ENCODE measurements around the gene DNAJC21. TPM values are rescaled to one million over a fixed set of nuclear protein-coding genes. Genes with fewer than 3 reads are reported as not detected.

Gene DNAJC21
- 39.7 TPM for polyA plus RNA-seq (2013, experiment 1 of 2)
- 39.9 TPM for polyA plus RNA-seq (2013, experiment 2 of 2)

DNA sequence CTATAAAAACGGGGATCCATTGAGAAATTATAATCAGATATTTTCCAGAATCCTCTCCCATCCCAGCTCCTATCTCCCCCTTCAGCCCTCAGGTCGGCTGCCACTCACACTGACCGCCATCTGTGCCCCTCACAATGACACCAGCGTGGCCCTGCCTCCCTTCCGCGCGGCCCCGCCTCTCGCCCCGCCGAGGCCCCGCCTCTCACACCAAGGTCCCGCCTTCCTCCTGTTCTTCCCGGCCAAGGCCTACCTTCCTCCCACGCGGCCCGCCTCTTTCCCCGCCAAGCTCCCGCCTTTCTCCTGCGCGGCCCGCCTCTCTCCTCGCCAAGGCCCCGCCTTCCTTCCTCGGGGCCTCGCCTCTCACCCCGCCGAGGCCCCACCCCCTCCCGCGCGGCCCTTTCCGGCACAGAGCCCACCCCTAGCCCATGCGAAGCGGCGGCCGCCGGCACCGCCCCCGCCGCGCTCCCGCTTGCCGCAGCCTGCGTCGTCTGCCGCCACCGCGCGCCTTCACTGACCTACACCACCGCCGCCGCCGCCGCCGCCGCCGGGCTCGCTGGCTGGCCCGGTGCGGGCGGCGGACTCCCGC lies at the start of gene DNAJC21:
Gene DNAJC21, plus strand, starts transcription at position 426 of the 586 bp plus-strand sequence. CDS start 261 bp downstream, outside the sequence.
- Histone ChIP-seq H3K4ac (ENCODE audit: low read length) (no peak within 1 kb of the TSS), H3K23ac (ENCODE audit: low read depth, low read length, poor library complexity) (peak within 1 kb of the TSS; percentile 88), H2AFZ (ENCODE audit: low read length) (peak within 1 kb of the TSS; percentile 96), H3K14ac (ENCODE audit: low read length) (no peak within 1 kb of the TSS), H3K9ac (ENCODE audit: low read depth, low read length, poor library complexity) (peak within 1 kb of the TSS; percentile 93), H3K79me1 (ENCODE audit: low read depth, low read length) (peaks cover 2% of the 10 kb centered on the region), H2AK5ac (ENCODE audit: low read depth, low read length) (no peak within 1 kb of the TSS), H3K4me3 (ENCODE audit: low read length in 2 of 2) (peak within 1 kb of the TSS; percentile 90 to 94), H2BK5ac (ENCODE audit: low read length) (peak within 1 kb of the TSS; percentile 73), H2BK120ac (ENCODE audit: low read depth, low read length) (no peak within 1 kb of the TSS), H3K9me3 (replicated peaks in 1 of 2; ENCODE audit: control insufficient read depth in 2 of 2, insufficient read depth in 1 of 2, low read depth in 1 of 2, low read length in 2 of 2) (no peaks in the 10 kb centered on the region), H3K18ac (ENCODE audit: low read length) (peak within 1 kb of the TSS; percentile 92), H2BK15ac (ENCODE audit: low read length) (no peak within 1 kb of the TSS), H3K4me1 (ENCODE audit: control insufficient read depth in 2 of 2, insufficient read depth in 1 of 2, low read depth in 1 of 2, low read length in 2 of 2) (peaks cover 3 to 8% of the 10 kb centered on the region in 2 donors), H2BK12ac (ENCODE audit: low read length) (no peak within 1 kb of the TSS), H4K8ac (ENCODE audit: low read depth, low read length) (no peak within 1 kb of the TSS), H3K27me3 (ENCODE audit: control insufficient read depth in 3 of 3, insufficient read depth in 3 of 3, low read depth in 1 of 3, low read length in 3 of 3) (no peaks in the 10 kb centered on the region), H3K4me2 (ENCODE audit: insufficient read depth, low read length, poor library complexity, severe bottlenecking) (peak within 1 kb of the TSS; percentile 64), H3K27ac (replicated peaks; ENCODE audit: low read length) (peak within 1 kb of the TSS; percentile 79), H3K36me3 (replicated peaks in 1 of 2; ENCODE audit: control insufficient read depth in 2 of 2, insufficient read depth in 2 of 2, low read length in 2 of 2) (peaks cover 5 to 55% of the 10 kb centered on the region in 2 donors), H4K91ac (ENCODE audit: low read depth, low read length, poor library complexity) (no peak within 1 kb of the TSS)
- DNase-seq (ENCODE audit: low spot score): peak; percentile 97
- no CpG with 5 or more reads among the region's 63 CpGs for WGBS, 2 donors (ENCODE audit: extremely low coverage in 2 of 2, insufficient read length in 2 of 2, insufficient replicate concordance in 1 of 2)

DNA sequence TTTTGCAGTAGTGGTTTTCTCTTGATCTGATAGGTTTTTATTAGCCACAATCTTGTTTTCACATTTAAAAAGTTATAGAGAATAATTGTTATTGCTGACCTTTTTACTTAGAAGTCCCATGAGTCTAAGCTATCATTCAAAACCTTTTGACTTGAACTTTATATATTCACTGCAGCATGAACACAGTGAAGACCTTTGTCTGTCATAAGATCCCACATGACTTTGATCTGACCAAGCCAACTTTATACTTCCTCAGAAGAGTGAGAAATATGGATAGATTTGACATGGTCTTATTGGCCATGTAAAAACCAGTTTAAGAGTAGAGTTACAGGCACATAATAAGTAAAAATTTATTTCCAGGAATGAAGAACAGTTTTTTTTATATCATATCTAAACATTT lies 48.1 kb upstream of the DNAJC21 start:
- no peaks in the 10 kb centered on the region for H3K27me3 ChIP-seq (ENCODE audit: control insufficient read depth in 3 of 3, insufficient read depth in 3 of 3, low read depth in 1 of 3, low read length in 3 of 3)
- no peak overlapping the region for H3K23ac ChIP-seq (ENCODE audit: low read depth, low read length, poor library complexity)
- H3K79me1 ChIP-seq (ENCODE audit: low read depth, low read length): no peaks in the 10 kb centered on the region
- no peak overlapping the region for H3K18ac ChIP-seq (ENCODE audit: low read length)
- H2BK15ac ChIP-seq (ENCODE audit: low read length): no peak overlapping the region
- H2BK12ac ChIP-seq (ENCODE audit: low read length): no peak overlapping the region
- H3K4me3 ChIP-seq (ENCODE audit: low read length in 2 of 2): no peak overlapping the region
- H3K4me2 ChIP-seq (ENCODE audit: insufficient read depth, low read length, poor library complexity, severe bottlenecking): no peak overlapping the region
- no peaks in the 10 kb centered on the region for H3K36me3 ChIP-seq (replicated peaks in 1 of 2; ENCODE audit: control insufficient read depth in 2 of 2, insufficient read depth in 2 of 2, low read length in 2 of 2)
- H3K27ac ChIP-seq (replicated peaks; ENCODE audit: low read length): no peak overlapping the region
- H2BK5ac ChIP-seq (ENCODE audit: low read length): no peak overlapping the region
- H3K9me3 ChIP-seq (replicated peaks in 1 of 2; ENCODE audit: control insufficient read depth in 2 of 2, insufficient read depth in 1 of 2, low read depth in 1 of 2, low read length in 2 of 2): no peaks in the 10 kb centered on the region
- no peak for DNase-seq (ENCODE audit: low spot score)
- H3K9ac ChIP-seq (ENCODE audit: low read depth, low read length, poor library complexity): no peak overlapping the region
- H4K91ac ChIP-seq (ENCODE audit: low read depth, low read length, poor library complexity): no peak overlapping the region
- no peak overlapping the region for H2BK120ac ChIP-seq (ENCODE audit: low read depth, low read length)
- no peak overlapping the region for H2AFZ ChIP-seq (ENCODE audit: low read length)
- no peak overlapping the region for H3K14ac ChIP-seq (ENCODE audit: low read length)
- H2AK5ac ChIP-seq (ENCODE audit: low read depth, low read length): no peak overlapping the region
- no peak overlapping the region for H4K8ac ChIP-seq (ENCODE audit: low read depth, low read length)
- no peak overlapping the region for H3K4ac ChIP-seq (ENCODE audit: low read length)
- no peaks in the 10 kb centered on the region for H3K4me1 ChIP-seq (ENCODE audit: control insufficient read depth in 2 of 2, insufficient read depth in 1 of 2, low read depth in 1 of 2, low read length in 2 of 2)

DNA sequence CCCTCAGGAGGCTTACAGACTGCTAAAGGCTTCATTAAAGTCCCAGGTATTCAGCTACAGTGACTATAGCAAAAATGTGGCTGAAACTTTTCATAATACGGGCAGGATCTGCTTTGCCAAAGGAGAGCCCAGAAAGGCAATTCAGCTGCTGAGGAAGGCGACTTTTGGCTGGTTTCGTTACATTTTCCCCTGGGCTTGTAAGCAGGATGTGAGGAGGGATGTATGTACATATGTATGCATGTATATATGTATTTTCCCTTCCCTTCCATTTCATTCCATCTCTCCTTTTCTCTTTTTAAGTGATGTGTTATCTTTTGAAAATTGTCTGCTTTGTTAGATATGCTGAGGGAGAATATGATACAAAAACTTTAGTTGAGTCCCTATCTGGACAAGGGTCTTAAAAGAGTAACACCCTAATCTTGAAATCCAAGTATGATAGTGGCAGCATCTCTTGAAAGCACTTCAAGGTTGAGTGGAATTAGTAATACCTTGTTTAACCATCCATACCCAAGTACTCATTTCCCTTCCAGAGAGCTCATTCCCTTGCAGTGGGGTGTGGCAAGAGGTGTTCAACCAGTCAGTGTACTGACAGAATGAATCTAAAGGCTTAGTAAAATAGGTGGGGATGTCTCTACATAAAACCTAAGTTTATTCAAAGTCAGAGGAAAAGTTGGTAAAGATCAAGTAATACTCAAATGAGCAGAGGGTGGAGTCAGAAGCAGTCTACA lies 42.8 kb upstream of the DNAJC21 start:
- no peak overlapping the region for H2BK120ac ChIP-seq (ENCODE audit: low read depth, low read length)
- H3K27ac ChIP-seq (replicated peaks; ENCODE audit: low read length): no peak overlapping the region
- H2BK15ac ChIP-seq (ENCODE audit: low read length): no peak overlapping the region
- no peak overlapping the region for H4K91ac ChIP-seq (ENCODE audit: low read depth, low read length, poor library complexity)
- H3K18ac ChIP-seq (ENCODE audit: low read length): no peak overlapping the region
- no peak overlapping the region for H2BK5ac ChIP-seq (ENCODE audit: low read length)
- no peaks in the 10 kb centered on the region for H3K9me3 ChIP-seq (replicated peaks in 1 of 2; ENCODE audit: control insufficient read depth in 2 of 2, insufficient read depth in 1 of 2, low read depth in 1 of 2, low read length in 2 of 2)
- no peak overlapping the region for H3K14ac ChIP-seq (ENCODE audit: low read length)
- H3K4me3 ChIP-seq (ENCODE audit: low read length in 2 of 2): no peak overlapping the region
- H3K23ac ChIP-seq (ENCODE audit: low read depth, low read length, poor library complexity): no peak overlapping the region
- no peak for DNase-seq (ENCODE audit: low spot score)
- no CpG with 5 or more reads among the region's 3 CpGs for whole genome bisulfite sequencing, 2 donors (ENCODE audit: extremely low coverage in 2 of 2, insufficient read length in 2 of 2, insufficient replicate concordance in 1 of 2)
- no peak overlapping the region for H2BK12ac ChIP-seq (ENCODE audit: low read length)
- H2AK5ac ChIP-seq (ENCODE audit: low read depth, low read length): no peak overlapping the region
- no peak overlapping the region for H2AFZ ChIP-seq (ENCODE audit: low read length)
- no peaks in the 10 kb centered on the region for H3K27me3 ChIP-seq (ENCODE audit: control insufficient read depth in 3 of 3, insufficient read depth in 3 of 3, low read depth in 1 of 3, low read length in 3 of 3)
- H3K9ac ChIP-seq (ENCODE audit: low read depth, low read length, poor library complexity): no peak overlapping the region
- no peak overlapping the region for H4K8ac ChIP-seq (ENCODE audit: low read depth, low read length)
- H3K4ac ChIP-seq (ENCODE audit: low read length): no peak overlapping the region
- H3K4me1 ChIP-seq (ENCODE audit: control insufficient read depth in 2 of 2, insufficient read depth in 1 of 2, low read depth in 1 of 2, low read length in 2 of 2): no peaks in the 10 kb centered on the region
- H3K79me1 ChIP-seq (ENCODE audit: low read depth, low read length): no peaks in the 10 kb centered on the region
- H3K36me3 ChIP-seq (replicated peaks in 1 of 2; ENCODE audit: control insufficient read depth in 2 of 2, insufficient read depth in 2 of 2, low read length in 2 of 2): no peaks in the 10 kb centered on the region
- no peak overlapping the region for H3K4me2 ChIP-seq (ENCODE audit: insufficient read depth, low read length, poor library complexity, severe bottlenecking)

DNA sequence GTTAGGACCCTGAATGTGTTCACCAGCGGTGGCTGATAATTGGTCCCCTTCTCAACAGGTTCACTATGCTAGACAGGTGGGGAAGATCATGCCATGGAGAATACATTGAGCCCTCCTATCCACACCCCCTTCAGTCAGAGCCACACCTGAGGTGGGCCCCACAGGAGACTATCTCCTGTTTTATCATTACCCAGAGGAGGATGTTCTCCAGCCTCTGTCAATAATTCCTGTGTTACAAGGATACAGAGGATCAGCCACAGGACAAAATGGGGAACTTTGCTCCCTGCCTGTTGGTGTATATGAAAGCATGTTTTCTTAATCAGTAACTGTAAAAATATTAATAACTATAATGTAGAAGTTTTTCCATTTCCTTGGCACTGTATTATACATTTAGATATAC lies 40.0 kb upstream of the DNAJC21 start:
- no CpG with 5 or more reads among the region's 1 CpG for WGBS, 2 donors (ENCODE audit: extremely low coverage in 2 of 2, insufficient read length in 2 of 2, insufficient replicate concordance in 1 of 2)
- Histone ChIP-seq H3K4me2 (ENCODE audit: insufficient read depth, low read length, poor library complexity, severe bottlenecking) (no peak overlapping the region), H3K4ac (ENCODE audit: low read length) (no peak overlapping the region), H2BK5ac (ENCODE audit: low read length) (no peak overlapping the region), H3K27ac (replicated peaks; ENCODE audit: low read length) (no peak overlapping the region), H3K4me3 (ENCODE audit: low read length in 2 of 2) (no peak overlapping the region), H3K4me1 (ENCODE audit: control insufficient read depth in 2 of 2, insufficient read depth in 1 of 2, low read depth in 1 of 2, low read length in 2 of 2) (no peaks in the 10 kb centered on the region), H4K8ac (ENCODE audit: low read depth, low read length) (no peak overlapping the region), H3K14ac (ENCODE audit: low read length) (no peak overlapping the region), H3K36me3 (replicated peaks in 1 of 2; ENCODE audit: control insufficient read depth in 2 of 2, insufficient read depth in 2 of 2, low read length in 2 of 2) (no peaks in the 10 kb centered on the region), H3K27me3 (ENCODE audit: control insufficient read depth in 3 of 3, insufficient read depth in 3 of 3, low read depth in 1 of 3, low read length in 3 of 3) (no peaks in the 10 kb centered on the region), H2AFZ (ENCODE audit: low read length) (no peak overlapping the region), H2BK15ac (ENCODE audit: low read length) (no peak overlapping the region), H2BK120ac (ENCODE audit: low read depth, low read length) (no peak overlapping the region), H3K23ac (ENCODE audit: low read depth, low read length, poor library complexity) (no peak overlapping the region), H3K9me3 (replicated peaks in 1 of 2; ENCODE audit: control insufficient read depth in 2 of 2, insufficient read depth in 1 of 2, low read depth in 1 of 2, low read length in 2 of 2) (no peaks in the 10 kb centered on the region), H4K91ac (ENCODE audit: low read depth, low read length, poor library complexity) (no peak overlapping the region), H3K9ac (ENCODE audit: low read depth, low read length, poor library complexity) (no peak overlapping the region), H2AK5ac (ENCODE audit: low read depth, low read length) (no peak overlapping the region), H2BK12ac (ENCODE audit: low read length) (no peak overlapping the region), H3K18ac (ENCODE audit: low read length) (no peak overlapping the region), H3K79me1 (ENCODE audit: low read depth, low read length) (no peaks in the 10 kb centered on the region)
- DNase-seq (ENCODE audit: low spot score): no peak
